BJ (cell line): ENCODE data around the gene PTPMT1. TPM values are rescaled to one million over a fixed set of nuclear protein-coding genes. Genes with fewer than 3 reads are reported as not detected.
A peak's percentile ranks its signal among the peaks of the same experiment; 100 is the strongest.

Experiments
- CTCF ChIA-PET: fragments of 350-600 bp; formaldehyde crosslinking; extraction: SDS; loops from one replicate; lab custom pipeline; 2021; ENCODE audit warnings: antibody characterized with exemption, inconsistent platforms; lab: Yijun Ruan, JAX
- POLR2A ChIA-PET: fragments of 300-600 bp; sonication (Branson Sonifier 250); formaldehyde crosslinking; extraction: SDS; loops from one replicate; lab custom pipeline; 2021; ENCODE audit warnings: antibody characterized with exemption; lab: Charles Lee
- DNase-seq: peaks from one replicate; pipeline ENCODE4 v3.0.0-alpha.2; 2011; ENCODE audit warnings: low read depth
- H3K27me3 ChIP-seq: 2 replicates; pipeline ENCODE4 v1.6.0; 2011; ENCODE audit warnings: low read length; ENCODE audit not compliant: control insufficient read depth, insufficient read depth
- H3K36me3 ChIP-seq: 2 replicates; pipeline ENCODE4 v1.5.1; 2011; ENCODE audit warnings: low read length; ENCODE audit not compliant: control insufficient read depth, insufficient read depth
- H3K4me3 ChIP-seq: 2 replicates; pipeline ENCODE4 v1.5.1; 2011; ENCODE audit warnings: low read depth, mild to moderate bottlenecking, control low read depth, low read length
- CTCF ChIP-seq: IDR thresholded peaks from 2 replicates; pipeline ENCODE4 v1.5.1; 2011; ENCODE audit warnings: low read depth, mild to moderate bottlenecking, control low read depth, inconsistent platforms, low read length, moderate library complexity; ENCODE audit not compliant: insufficient read depth
- polyA plus RNA-seq: library from polyadenylated mRNA; depleted of rRNA; stranded (reverse); fragments of >200 nt; gene quantifications from 2 replicates; pipeline ENCODE4 v1.2.3, GENCODE V29; 2011; rRNA removed
- small RNA-seq: library from RNA; depleted of rRNA; stranded (forward); fragments of <200 nt; gene quantifications from one replicate; pipeline ENCODE3, GENCODE V24; 2012; ENCODE audit warnings: low replicate concordance, low read depth; ENCODE audit not compliant: insufficient read length

The PTPMT1 gene
- polyA plus RNA-seq, 1 experiment, result 61.9 TPM

DNA sequence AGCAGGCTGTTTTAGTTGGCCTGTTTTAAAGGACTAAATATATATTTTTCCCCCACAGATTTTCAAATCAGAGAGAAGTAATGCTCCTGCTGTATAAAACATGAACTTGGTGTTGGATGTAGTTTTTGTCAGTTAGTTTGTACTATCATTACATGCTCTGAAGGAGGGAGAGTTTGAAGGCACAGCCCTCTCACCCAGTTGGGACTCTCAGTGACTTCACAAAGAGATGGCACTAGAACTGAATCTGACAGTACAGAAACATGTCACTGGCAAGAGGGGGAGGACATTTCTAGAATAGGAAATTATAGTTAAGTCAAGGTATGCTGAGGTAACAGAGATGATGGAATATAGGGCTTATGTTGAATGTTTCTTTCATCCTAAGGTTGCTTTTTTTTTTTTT is 49.9 kb downstream of the PTPMT1 start:
- CTCF ChIA-PET, result interaction anchor here (0.8 to 3.1 kb wide), 2 partner anchors 150 to 241 kb away, joined by 3 to 13 read pairs; no protein-coding TSS in a partner anchor
- no peak for DNase-seq
- H3K36me3 ChIP-seq, result peaks cover 2% of the 10 kb centered on the region
- POLR2A ChIA-PET, result no interaction called here
- no peak for TF ChIP-seq CTCF
- H3K4me3 ChIP-seq, result no peak overlapping the region
- H3K27me3 ChIP-seq, result no peaks in the 10 kb centered on the region

DNA sequence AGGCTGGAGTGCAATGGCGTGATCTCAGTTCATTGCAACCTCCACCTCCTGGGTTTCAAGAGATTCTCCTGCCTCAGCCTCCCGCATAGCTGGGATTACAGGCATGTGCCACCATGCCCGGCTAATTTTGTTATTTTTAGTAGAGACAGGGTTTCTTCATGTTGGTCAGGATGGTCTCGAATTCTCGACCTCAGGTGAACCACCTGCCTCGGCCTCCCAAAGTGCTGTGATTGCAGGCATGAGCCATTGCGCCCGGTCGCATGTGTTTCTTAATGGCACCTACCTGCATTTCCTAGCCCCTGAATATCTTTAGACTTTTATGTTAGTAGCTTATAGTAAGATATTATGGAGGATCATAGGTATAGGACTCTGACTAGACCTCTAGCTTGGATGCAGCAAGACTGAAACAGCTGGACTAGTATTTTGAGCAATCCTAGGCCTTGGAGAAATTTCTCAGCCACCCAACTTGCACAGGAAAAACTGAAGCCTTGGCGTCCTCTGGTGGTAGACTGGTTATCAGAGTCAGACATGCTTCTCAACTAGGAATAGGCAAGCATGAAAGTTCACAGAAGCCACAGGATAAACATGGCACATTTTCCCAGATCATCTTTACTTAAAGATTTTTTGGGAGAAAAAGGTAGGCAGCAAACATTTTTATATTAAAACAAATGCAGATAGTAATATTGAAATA is 51.5 kb downstream of the PTPMT1 start:
- Histone ChIP-seq H3K4me3 (no peak overlapping the region), H3K36me3 (peaks cover 7% of the 10 kb centered on the region), H3K27me3 (no peaks in the 10 kb centered on the region)
- TF ChIP-seq CTCF, result peak; percentile 98
- ChIA-PET POLR2A (interaction anchor here (0.5 kb wide), 1 partner anchor 15 kb away, joined by 3 read pairs; no protein-coding TSS in a partner anchor), CTCF (interaction anchor here (0.6 to 3.1 kb wide), 22 partner anchors 10 to 361 kb away, joined by 3 to 26 read pairs (median 4); partner anchors contain the start of gene CELF1)
- DNase-seq, result no peak

GRCh38 chr11:47617417-47617809 is 52.0 kb downstream of the PTPMT1 start:
- POLR2A ChIA-PET, result interaction anchor here (0.5 kb wide), 1 partner anchor 16 kb away, joined by 3 read pairs; no protein-coding TSS in a partner anchor

DNA sequence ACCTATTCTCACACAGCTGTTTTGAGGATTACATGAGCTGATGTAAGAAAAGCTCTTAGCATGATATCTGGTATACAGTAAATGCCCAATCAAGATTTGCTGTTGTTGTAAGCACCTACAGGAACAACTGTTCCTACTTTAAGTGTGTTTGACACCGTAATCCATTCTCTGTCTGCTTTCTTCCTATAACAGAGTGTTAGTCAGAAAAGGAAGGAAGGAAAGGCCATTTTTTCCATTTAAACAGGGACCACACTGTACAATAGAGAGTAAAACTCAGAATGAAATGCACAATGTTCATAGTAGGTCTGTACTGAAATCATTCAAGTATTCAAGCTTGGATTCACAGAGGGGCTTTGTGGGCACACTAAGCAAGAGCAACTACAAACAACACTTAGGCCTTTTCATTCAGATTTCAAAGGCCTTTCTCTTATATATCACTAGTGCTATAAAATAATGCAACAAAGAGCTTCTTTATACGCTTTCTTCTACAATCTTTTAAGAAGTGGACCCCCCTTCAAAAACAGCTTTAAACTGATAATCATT is 55.5 kb downstream of the PTPMT1 start:
- Histone ChIP-seq H3K36me3 (peaks cover 17% of the 10 kb centered on the region), H3K4me3 (no peak overlapping the region), H3K27me3 (no peaks in the 10 kb centered on the region)
- DNase-seq, result no peak
- ChIA-PET CTCF (interaction anchor here (1.2 to 1.8 kb wide), 2 partner anchors 8 to 247 kb away, joined by 4 to 7 read pairs; no protein-coding TSS in a partner anchor), POLR2A (no interaction called here)
- no peak for TF ChIP-seq CTCF

More at GRCh38 chr11:47617417-47617809, 52.0 kb downstream of the PTPMT1 start:
- DNase-seq, result no peak
- CTCF ChIA-PET, result interaction anchor here (0.6 to 3.1 kb wide), 20 partner anchors 10 to 402 kb away, joined by 3 to 26 read pairs (median 3); no protein-coding TSS in a partner anchor
- H3K27me3 ChIP-seq, result no peaks in the 10 kb centered on the region
- peaks cover 8% of the 10 kb centered on the region for H3K36me3 ChIP-seq
- TF ChIP-seq CTCF, result no peak
- H3K4me3 ChIP-seq, result no peak overlapping the region

Small RNA genes within 50 kb of the gene (small RNA-seq; reads per million reads assigned to genes)
- gene RN7SL652P (not detected), gene RNU5E-10P (not detected)

Other genes starting within 250 kb of the PTPMT1 start
- not detected in 2 replicates for gene MYBPC3, start 212.9 kb upstream of the PTPMT1 start, polyA plus RNA-seq
- gene SPI1, start 187.1 kb upstream of the PTPMT1 start, polyA plus RNA-seq, result not detected in 2 replicates
- gene SLC39A13, start 157.0 kb upstream of the PTPMT1 start, polyA plus RNA-seq, result 59.7 and 108 TPM in 2 replicates
- 187 and 191 TPM in 2 replicates for gene PSMC3, start 139.2 kb upstream of the PTPMT1 start, polyA plus RNA-seq
- 0.10 and 0.12 TPM in 2 replicates for gene RAPSN, start 116.5 kb upstream of the PTPMT1 start, polyA plus RNA-seq
- gene CELF1, start 12.5 kb upstream of the PTPMT1 start, polyA plus RNA-seq, result 73.5 and 85.4 TPM in 2 replicates
- gene KBTBD4, start 13.4 kb downstream of the PTPMT1 start, polyA plus RNA-seq, result 21.9 and 25.5 TPM in 2 replicates
- 85.5 and 98.0 TPM in 2 replicates for gene NDUFS3, start 13.5 kb downstream of the PTPMT1 start, polyA plus RNA-seq
- gene FAM180B, start 21.1 kb downstream of the PTPMT1 start, polyA plus RNA-seq, result not detected in 2 replicates
- gene C1QTNF4, start 28.8 kb downstream of the PTPMT1 start, polyA plus RNA-seq, result 0.04 and 0.05 TPM in 2 replicates
- gene MTCH2, start 77.0 kb downstream of the PTPMT1 start, polyA plus RNA-seq, result 104 and 157 TPM in 2 replicates
- gene AGBL2, start 149.8 kb downstream of the PTPMT1 start, polyA plus RNA-seq, result 1.5 and 1.7 TPM in 2 replicates
- gene FNBP4, start 201.7 kb downstream of the PTPMT1 start, polyA plus RNA-seq, result 60.8 and 62.6 TPM in 2 replicates